Testis (tissue), 3 donors: Measurements from ENCODE around the gene SYK. TPM values are rescaled to one million over a fixed set of nuclear protein-coding genes. Genes with fewer than 3 reads are reported as not detected.

Experiments used
- DNase-seq: peaks from one replicate; pipeline ENCODE4 v3.0.0-alpha.2; 2019
- H3K27ac ChIP-seq, 2 donors: fragments of 200-600 bp; sonication (generic); one replicate each; pipeline ENCODE4 v1.5.1; 2019
- H3K27me3 ChIP-seq: fragments of 200-600 bp; sonication (generic); one replicate; pipeline ENCODE4 v1.5.1; 2019
- H3K36me3 ChIP-seq: fragments of 200-600 bp; sonication (generic); one replicate; pipeline ENCODE4 v1.5.1; 2017; ENCODE audit warnings: low read depth; ENCODE audit errors: missing control alignments
- H3K4me1 ChIP-seq: fragments of 200-600 bp; sonication (generic); one replicate; pipeline ENCODE4 v1.5.1; 2019
- H3K4me3 ChIP-seq, 2 donors: fragments of 200-600 bp; sonication (generic); one replicate each; pipeline ENCODE4 v1.5.1; 2017 to 2019
- H3K9me3 ChIP-seq: fragments of 200-600 bp; sonication (generic); one replicate; pipeline ENCODE4 v1.5.1; 2017
- CTCF ChIP-seq, 3 experiments: fragments of 450-650 bp in 2 of 3; fragments of 200-600 bp in 1 of 3; sonication (generic) in 1 of 3; IDR thresholded peaks; one replicate each; pipeline ENCODE4 v1.5.1; 2016 to 2019; ENCODE audit warnings: antibody characterized with exemption in 3 of 3, mild to moderate bottlenecking in 2 of 3, moderate library complexity in 1 of 3
- POLR2A ChIP-seq: fragments of 450-650 bp; IDR thresholded peaks from one replicate; pipeline ENCODE4 v1.6.1; 2017; ENCODE audit warnings: antibody characterized with exemption, mild to moderate bottlenecking, moderate library complexity
- WGBS, 2 donors: methylation state at CpG; one replicate each; pipeline ENCODE4 v1.1.5; 2018; 5-methylcytosine and 5-hydroxymethylcytosine counted together
- intact Hi-C: fragments of 100-400 bp; cut with DNase I; formaldehyde crosslinking; loops from one replicate; pipeline ENCODE4 v1.15.1; 2023; ENCODE audit warnings: low total_unique reads
- polyA plus RNA-seq: library from polyadenylated mRNA; stranded (reverse); fragments of 350-450 nt; fragmentation: Illumina TruSeq; extraction: RNeasy Lipid Tissue Mini Kit (QIAGEN cat#74804); gene quantifications from one replicate; pipeline ENCODE4 v1.2.3, GENCODE V29; 2014; ENCODE audit warnings: low read depth, low replicate concordance; ENCODE audit not compliant: insufficient read depth
- total RNA-seq, 2 donors: library from RNA; depleted of rRNA; stranded (reverse); fragments of >200 nt; gene quantifications; one replicate each; pipeline ENCODE4 v1.2.3, GENCODE V29; 2016

Gene SYK
- total and polyA plus RNA-seq, 3 donors from 2014 or later: 22.0 to 51.1 (median 30.8) TPM

- DNase-seq: no peak
- 86 to 93% methylated on average over 8 to 14 of the region's 14 CpGs for WGBS, 2 donors
- no peaks in the 10 kb centered on the region for H3K27me3 ChIP-seq
- peaks cover 1% of the 10 kb centered on the region for H3K4me1 ChIP-seq
- no peaks in the 10 kb centered on the region for H3K36me3 ChIP-seq
- H3K27ac ChIP-seq: no peak overlapping the region
- H3K4me3 ChIP-seq: no peak overlapping the region
- no peaks in the 10 kb centered on the region for H3K9me3 ChIP-seq
- intact Hi-C loops: loop anchor here (5.0 kb wide), 1 partner anchor 513 kb away; no protein-coding TSS in a partner anchor
- TF ChIP-seq CTCF (IDR thresholded peaks at IDR 0.05): no peak
- TF ChIP-seq POLR2A: no peak
Observed at GRCh38 chr9:90914196-90914595, 112.6 kb downstream of the SYK start.

- H3K36me3 ChIP-seq: no peaks in the 10 kb centered on the region
- H3K4me1 ChIP-seq: peaks cover 9% of the 10 kb centered on the region
- intact Hi-C loops: loop anchor here (5.0 kb wide), 1 partner anchor 512 kb away; no protein-coding TSS in a partner anchor
- no peak overlapping the region for H3K27ac ChIP-seq
- peak; percentile 79 for DNase-seq
- H3K27me3 ChIP-seq: no peaks in the 10 kb centered on the region
- TF ChIP-seq POLR2A (no peak), CTCF (IDR thresholded peaks at IDR 0.05) (peak; percentile 75 to 93 (median 86))
- no peak overlapping the region for H3K4me3 ChIP-seq
- no peaks in the 10 kb centered on the region for H3K9me3 ChIP-seq
- WGBS, 2 donors: 29 to 34% methylated on average over 7 of the region's 7 CpGs
Observed at GRCh38 chr9:90914868-90915483, 113.4 kb downstream of the SYK start.

GRCh38 chr9:90915693-90916092 is 114.1 kb downstream of the SYK start:
- DNase-seq: peak; percentile 70
- WGBS, 2 donors: 78 to 85% methylated on average over 6 of the region's 6 CpGs
- no peak overlapping the region for H3K27ac ChIP-seq
- H3K9me3 ChIP-seq: no peaks in the 10 kb centered on the region
- no peak overlapping the region for H3K4me3 ChIP-seq
- no peaks in the 10 kb centered on the region for H3K36me3 ChIP-seq
- no peaks in the 10 kb centered on the region for H3K27me3 ChIP-seq
- TF ChIP-seq POLR2A: no peak
- peaks cover 11% of the 10 kb centered on the region for H3K4me1 ChIP-seq
- intact Hi-C loops: no loop called here

- DNase-seq: no peak
- intact Hi-C loops: no loop called here
- Histone ChIP-seq H3K36me3 (no peaks in the 10 kb centered on the region), H3K27ac (no peak overlapping the region), H3K4me3 (no peak overlapping the region), H3K27me3 (no peaks in the 10 kb centered on the region), H3K4me1 (peaks cover 16% of the 10 kb centered on the region), H3K9me3 (no peaks in the 10 kb centered on the region)
- WGBS, 2 donors: 92 to 97% methylated on average over 11 of the region's 11 CpGs
- TF ChIP-seq POLR2A: no peak
- no peak for TF ChIP-seq CTCF (IDR thresholded peaks at IDR 0.05)
Observed at GRCh38 chr9:90916147-90916734, 114.6 kb downstream of the SYK start.

- 35 to 38% methylated on average over 9 to 10 of the region's 10 CpGs for WGBS, 2 donors
- H3K4me3 ChIP-seq: no peak overlapping the region
- H3K36me3 ChIP-seq: no peaks in the 10 kb centered on the region
- intact Hi-C loops: no loop called here
- peaks cover 20% of the 10 kb centered on the region for H3K4me1 ChIP-seq
- H3K9me3 ChIP-seq: no peaks in the 10 kb centered on the region
- H3K27ac ChIP-seq: peak overlapping the region; percentile 55 to 84
- peak; percentile 78 for DNase-seq
- H3K27me3 ChIP-seq: no peaks in the 10 kb centered on the region
- TF ChIP-seq CTCF (IDR thresholded peaks at IDR 0.05) (no peak), POLR2A (no peak)
Observed at GRCh38 chr9:90919883-90920282, 118.3 kb downstream of the SYK start.
